ENCODE data around the gene PANK1. TPM values are rescaled to one million over a fixed set of nuclear protein-coding genes. Genes with fewer than 3 reads are reported as not detected.

The PANK1 gene
- total and polyA plus RNA-seq, 2 of the 4 experiments (the other 2 are of a cell fraction) = 3.0 to 8.8 TPM

DNA sequence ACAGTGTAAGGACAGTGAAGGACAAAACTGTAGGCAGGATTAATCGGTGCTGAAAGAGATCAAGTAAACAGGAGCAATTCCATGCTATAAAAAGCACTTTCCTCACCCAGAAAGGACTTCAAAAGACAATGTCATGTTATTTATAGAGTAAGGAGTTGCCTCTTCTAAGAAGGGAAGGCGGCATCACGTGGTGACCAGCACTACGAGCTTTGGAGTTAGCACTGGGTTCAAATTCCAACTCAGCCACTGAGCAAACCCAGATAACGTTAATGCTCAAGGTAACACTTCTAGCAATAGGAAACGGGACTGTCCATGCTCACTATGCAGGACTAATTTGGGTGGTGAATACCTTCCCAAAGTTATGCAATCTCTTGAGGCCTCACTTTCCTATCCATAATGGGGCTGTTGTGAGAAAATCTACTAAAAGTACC, 715 bp upstream of the PANK1 start:
- Histone ChIP-seq H4K8ac (ENCODE audit: low read depth in 2 of 2, low read length in 2 of 2) (peak overlapping the region; percentile 81 to 92), H3K23ac (ENCODE audit: low read depth, low read length) (peak overlapping the region; percentile 91), H2AFZ (replicated peaks; ENCODE audit: low read length, poor library complexity) (peak overlapping the region; percentile 96), H4K5ac (ENCODE audit: low read depth, low read length) (peak overlapping the region; percentile 36), H3K4me2 (ENCODE audit: low read depth, low read length) (peak overlapping the region; percentile 96), H3K18ac (ENCODE audit: low read depth, low read length) (peak overlapping the region; percentile 48; the same call in 1 of the 2 replicates), H3K56ac (ENCODE audit: extremely low read depth, insufficient read depth, low read length) (peak overlapping the region; percentile 93; the same call in 1 of the 2 replicates), H3K9ac (ENCODE audit: low read depth, low read length) (peak overlapping the region; percentile 54), H4K20me1 (ENCODE audit: insufficient read depth, low read length) (no peaks in the 10 kb centered on the region; the same call in 1 of the 2 replicates), H3K4ac (ENCODE audit: low read depth, low read length) (peak overlapping the region; percentile 85), H3K27me3 (ENCODE audit: control insufficient read depth, insufficient read depth, low read length) (no peaks in the 10 kb centered on the region), H3K79me1 (ENCODE audit: low read depth in 1 of 2, low read length in 2 of 2) (peaks cover 14 to 20% of the 10 kb centered on the region in 2 experiments), H2BK20ac (ENCODE audit: low read depth, low read length) (no peak overlapping the region; the same call in 1 of the 2 replicates), H3K9me3 (ENCODE audit: control insufficient read depth, insufficient read depth, low read length) (no peaks in the 10 kb centered on the region), H2AK5ac (ENCODE audit: low read depth, low read length) (no peak overlapping the region), H3K36me3 (ENCODE audit: control insufficient read depth, insufficient read depth, low read length) (no peaks in the 10 kb centered on the region), H4K91ac (ENCODE audit: insufficient read depth, low read depth, low read length) (peak overlapping the region; percentile 82; the same call in 1 of the 2 replicates), H2AK9ac (replicated peaks; ENCODE audit: low read depth, low read length, poor library complexity) (no peak overlapping the region), H3K4me3 (ENCODE audit: insufficient read depth, low read depth, low read length) (peak overlapping the region; percentile 58), H3K27ac (ENCODE audit: insufficient read depth, low read length) (peak overlapping the region; percentile 69; the same call in 1 of the 2 replicates), H3K4me1 (ENCODE audit: control insufficient read depth, insufficient read depth, low read length) (peaks cover 2% of the 10 kb centered on the region; the same call in 1 of the 2 replicates), H2BK120ac (ENCODE audit: low read depth, low read length) (peak overlapping the region; percentile 87; the same call in 1 of the 2 replicates), H3K9me1 (ENCODE audit: insufficient read depth, low read length) (no peaks in the 10 kb centered on the region), H3K14ac (replicated peaks; ENCODE audit: low read depth, low read length) (peak overlapping the region; percentile 20; the same call in 1 of the 2 replicates), H2BK5ac (ENCODE audit: low read depth, low read length, poor library complexity, severe bottlenecking) (peak overlapping the region; percentile 70), H2BK15ac (ENCODE audit: low read depth, low read length) (peak overlapping the region; percentile 91; the same call in 2 of the 3 replicates)
- ATAC-seq (ENCODE audit: low read depth) = no peak; the same call in 1 of the 2 replicates
- WGBS, 2 experiments (ENCODE audit: extremely low coverage in 2 of 2, insufficient read length in 1 of 2) = no CpG with 5 or more reads among the region's 6 CpGs
- CTCF ChIA-PET = no interaction called here
- in situ Hi-C loops (cut with MboI; ENCODE audit: low sequenced_read_pairs) (no loop called here), intact Hi-C loops (cut with micrococcal nuclease) (loop anchor here (2.0 kb wide), 2 partner anchors 55 to 219 kb away; partner anchors contain the start of gene KIF20B), dilution Hi-C loops (cut with HindIII; ENCODE audit: low sequenced_read_pairs, unreplicated experiment) (no loop called here)
- TF ChIP-seq RFX5 (IDR thresholded peaks at IDR 0.05; ENCODE audit: low read depth, low read length) (no peak), CEBPB (IDR thresholded peaks at IDR 0.05; ENCODE audit: low read depth, low read length) (peak; percentile 44)
- TF ChIP-seq, protein P1, sequence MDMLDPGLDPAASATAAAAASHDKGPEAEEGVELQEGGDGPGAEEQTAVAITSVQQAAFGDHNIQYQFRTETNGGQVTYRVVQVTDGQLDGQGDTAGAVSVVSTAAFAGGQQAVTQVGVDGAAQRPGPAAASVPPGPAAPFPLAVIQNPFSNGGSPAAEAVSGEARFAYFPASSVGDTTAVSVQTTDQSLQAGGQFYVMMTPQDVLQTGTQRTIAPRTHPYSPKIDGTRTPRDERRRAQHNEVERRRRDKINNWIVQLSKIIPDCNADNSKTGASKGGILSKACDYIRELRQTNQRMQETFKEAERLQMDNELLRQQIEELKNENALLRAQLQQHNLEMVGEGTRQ (IDR thresholded peaks at IDR 0.05; ENCODE audit: low read depth, low read length) = peak; percentile 50; the same call in 1 of the 2 replicates
- POLR2A ChIA-PET (ENCODE audit: unreplicated experiment) = no interaction called here
- no peak for DNase-seq
- no TSS peak for BruUV-seq (replicated peaks)

Measured in IMR-90 (cell line).